Chondrocyte (in vitro differentiated cells): Measurements from ENCODE around the gene TMEM107. TPM values are rescaled to one million over a fixed set of nuclear protein-coding genes. Genes with fewer than 3 reads are reported as not detected.

Experiments
- DNase-seq: peaks from one replicate; pipeline ENCODE4 v3.0.0; 2021; ENCODE audit warnings: mixed read lengths, low spot score
- H3K27ac Mint-ChIP-seq: one replicate; pipeline ENCODE4 v1.8.0; 2021; ENCODE audit warnings: mild to moderate bottlenecking, moderate library complexity, mixed read lengths; ENCODE audit not compliant: unreplicated experiment
- H3K27me3 Mint-ChIP-seq: 2 replicates; pipeline ENCODE4 v1.8.0; 2021; ENCODE audit warnings: low read depth, mixed read lengths
- H3K36me3 Mint-ChIP-seq: 2 replicates; pipeline ENCODE4 v1.8.0; 2021; ENCODE audit warnings: low read depth, mixed read lengths
- H3K4me1 Mint-ChIP-seq: 2 replicates; pipeline ENCODE4 v1.8.0; 2021; ENCODE audit warnings: low read depth, mild to moderate bottlenecking, mixed read lengths
- H3K4me3 Mint-ChIP-seq: one replicate; pipeline ENCODE4 v1.8.0; 2021; ENCODE audit warnings: mild to moderate bottlenecking, moderate library complexity, mixed read lengths; ENCODE audit not compliant: unreplicated experiment
- H3K9me3 Mint-ChIP-seq: 2 replicates; pipeline ENCODE4 v1.8.0; 2021; ENCODE audit warnings: low read depth, mixed read lengths
- total RNA-seq: library from RNA; stranded (reverse); gene quantifications from 3 replicates; pipeline ENCODE4 v1.2.1, GENCODE V29; 2021
- TF ChIP-seq, protein P1 (sequence below): fragments of 200-600 bp; sonication (generic); IDR thresholded peaks from 2 replicates; pipeline ENCODE4 v1.5.0; 2021; ENCODE audit warnings: antibody characterized with exemption, mild to moderate bottlenecking, moderate library complexity

TMEM107 gene
- total RNA-seq, 1 donor from 2014 or later = 7.8 TPM

DNA sequence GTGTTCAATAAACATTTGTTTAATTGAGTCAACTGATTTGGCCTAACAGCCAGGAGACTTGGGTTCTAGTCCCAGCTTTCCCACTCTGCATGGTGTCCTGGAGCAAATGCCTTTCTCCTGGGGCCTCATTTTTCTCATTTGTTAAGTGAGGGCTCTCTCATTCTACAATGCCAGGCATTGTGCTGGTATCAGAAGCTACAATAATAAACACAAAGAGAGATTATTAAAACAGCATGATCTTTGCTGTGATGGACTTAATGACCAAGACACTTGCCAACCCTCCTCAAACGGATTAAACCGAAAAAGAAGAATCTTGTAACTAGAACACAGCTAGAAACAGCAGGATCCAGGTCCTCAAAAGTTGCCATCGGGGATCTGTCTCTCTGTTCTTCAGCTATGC lies 8.7 kb downstream of the TMEM107 start:
- DNase-seq = no peak
- TF ChIP-seq, protein P1, sequence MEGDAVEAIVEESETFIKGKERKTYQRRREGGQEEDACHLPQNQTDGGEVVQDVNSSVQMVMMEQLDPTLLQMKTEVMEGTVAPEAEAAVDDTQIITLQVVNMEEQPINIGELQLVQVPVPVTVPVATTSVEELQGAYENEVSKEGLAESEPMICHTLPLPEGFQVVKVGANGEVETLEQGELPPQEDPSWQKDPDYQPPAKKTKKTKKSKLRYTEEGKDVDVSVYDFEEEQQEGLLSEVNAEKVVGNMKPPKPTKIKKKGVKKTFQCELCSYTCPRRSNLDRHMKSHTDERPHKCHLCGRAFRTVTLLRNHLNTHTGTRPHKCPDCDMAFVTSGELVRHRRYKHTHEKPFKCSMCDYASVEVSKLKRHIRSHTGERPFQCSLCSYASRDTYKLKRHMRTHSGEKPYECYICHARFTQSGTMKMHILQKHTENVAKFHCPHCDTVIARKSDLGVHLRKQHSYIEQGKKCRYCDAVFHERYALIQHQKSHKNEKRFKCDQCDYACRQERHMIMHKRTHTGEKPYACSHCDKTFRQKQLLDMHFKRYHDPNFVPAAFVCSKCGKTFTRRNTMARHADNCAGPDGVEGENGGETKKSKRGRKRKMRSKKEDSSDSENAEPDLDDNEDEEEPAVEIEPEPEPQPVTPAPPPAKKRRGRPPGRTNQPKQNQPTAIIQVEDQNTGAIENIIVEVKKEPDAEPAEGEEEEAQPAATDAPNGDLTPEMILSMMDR = no peak
- H3K9me3 Mint-ChIP-seq = no peaks in the 10 kb centered on the region
- H3K27ac Mint-ChIP-seq = no peak overlapping the region
- peaks cover 25% of the 10 kb centered on the region for H3K4me1 Mint-ChIP-seq
- no peaks in the 10 kb centered on the region for H3K27me3 Mint-ChIP-seq
- H3K4me3 Mint-ChIP-seq = no peak overlapping the region
- no peaks in the 10 kb centered on the region for H3K36me3 Mint-ChIP-seq

DNA sequence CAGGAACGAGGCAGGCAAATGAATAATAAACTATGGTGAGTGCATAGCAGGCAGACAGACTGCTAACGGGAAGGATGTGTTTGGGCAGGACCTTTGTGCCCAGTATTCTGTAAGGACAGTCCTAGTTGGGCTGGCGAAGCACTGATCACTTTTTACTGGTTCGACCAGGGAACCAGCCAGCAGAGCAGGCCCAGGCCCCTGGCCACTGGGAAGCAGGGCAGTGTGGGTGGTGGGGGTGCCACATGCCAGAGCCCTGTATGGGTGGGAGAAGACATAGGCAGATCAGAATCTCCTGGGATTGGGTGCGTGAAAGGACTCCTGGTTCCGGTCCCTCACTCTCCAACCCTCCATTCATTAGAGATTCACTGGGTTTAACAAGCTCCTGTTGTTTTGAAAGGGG lies 9.4 kb downstream of the TMEM107 start:
- no peaks in the 10 kb centered on the region for H3K36me3 Mint-ChIP-seq
- H3K27ac Mint-ChIP-seq = no peak overlapping the region
- no peaks in the 10 kb centered on the region for H3K27me3 Mint-ChIP-seq

DNA sequence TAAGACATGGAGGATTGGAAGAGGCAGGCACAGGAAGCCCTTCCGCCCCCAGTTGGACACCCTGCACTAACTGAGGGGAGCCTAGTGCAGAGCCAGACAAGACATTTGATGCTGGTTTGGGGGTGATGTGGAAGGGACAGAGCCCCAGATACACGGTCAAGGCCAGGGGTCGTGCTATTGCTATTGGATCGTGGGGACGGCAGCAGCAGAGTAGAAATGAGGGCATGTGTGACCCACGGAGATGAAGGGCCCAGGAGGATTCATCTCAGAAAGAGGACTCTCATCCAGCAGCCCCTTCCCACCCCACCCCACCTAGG lies 11.4 kb downstream of the TMEM107 start:
- TF ChIP-seq, protein P1 = no peak
- Mint-ChIP-seq H3K27me3 (no peaks in the 10 kb centered on the region), H3K4me1 (peaks cover 40% of the 10 kb centered on the region), H3K27ac (peak overlapping the region; percentile 99), H3K36me3 (peaks cover 2% of the 10 kb centered on the region), H3K4me3 (no peak overlapping the region), H3K9me3 (no peaks in the 10 kb centered on the region)
- DNase-seq = no peak

More for the DNA sequence above, 9.4 kb downstream of the TMEM107 start:
- Mint-ChIP-seq H3K9me3 (no peaks in the 10 kb centered on the region), H3K4me3 (no peak overlapping the region), H3K4me1 (peaks cover 25% of the 10 kb centered on the region)
- TF ChIP-seq, protein P1 = no peak
- no peak for DNase-seq

DNA sequence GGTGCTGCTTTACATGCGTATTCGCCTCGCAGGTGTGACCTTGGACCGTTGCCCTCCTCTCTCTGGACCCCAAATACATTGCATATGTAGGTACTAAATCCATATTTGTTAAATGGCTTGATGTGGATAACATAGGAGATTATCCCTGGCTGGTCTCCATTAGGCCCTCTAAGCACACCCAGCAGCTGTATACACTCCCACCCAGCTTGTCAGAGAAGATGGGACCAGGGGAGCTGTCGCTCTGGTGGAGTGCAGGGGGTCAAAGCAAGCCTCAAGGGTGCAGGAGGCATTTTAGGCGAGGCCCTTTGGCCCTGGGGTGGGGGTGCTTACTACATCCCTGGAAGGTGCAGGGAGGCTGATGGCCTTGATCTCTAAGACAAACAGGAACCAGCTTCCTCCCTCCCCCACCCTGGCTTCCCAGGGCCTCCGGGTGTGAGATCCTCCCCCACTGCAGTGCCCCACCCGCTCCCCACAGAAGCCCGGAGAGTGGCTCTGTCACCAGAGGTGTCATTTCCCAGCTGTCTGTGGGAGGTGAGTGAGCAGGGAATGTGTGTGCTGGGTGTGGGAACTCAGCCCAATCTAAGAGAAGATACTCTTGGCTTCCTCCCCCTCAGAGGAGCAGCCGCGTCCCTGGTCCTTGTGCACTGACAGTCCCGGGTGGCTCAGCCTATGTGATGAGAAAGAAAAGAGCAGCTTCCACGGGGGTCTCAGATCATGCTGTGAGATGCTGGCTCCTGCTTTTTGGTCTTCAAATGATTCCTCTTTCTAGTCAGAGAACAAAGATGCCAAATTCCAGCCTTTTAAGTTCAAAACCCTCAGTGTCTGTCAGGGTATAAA lies 12.0 kb downstream of the TMEM107 start:
- peaks cover 40% of the 10 kb centered on the region for H3K4me1 Mint-ChIP-seq
- no peaks in the 10 kb centered on the region for H3K9me3 Mint-ChIP-seq
- peaks cover 2% of the 10 kb centered on the region for H3K36me3 Mint-ChIP-seq
- TF ChIP-seq, protein P1 = no peak
- peak overlapping the region; percentile 99 for H3K27ac Mint-ChIP-seq
- peak overlapping the region; percentile 84 for H3K4me3 Mint-ChIP-seq
- DNase-seq = no peak
- no peaks in the 10 kb centered on the region for H3K27me3 Mint-ChIP-seq

DNA sequence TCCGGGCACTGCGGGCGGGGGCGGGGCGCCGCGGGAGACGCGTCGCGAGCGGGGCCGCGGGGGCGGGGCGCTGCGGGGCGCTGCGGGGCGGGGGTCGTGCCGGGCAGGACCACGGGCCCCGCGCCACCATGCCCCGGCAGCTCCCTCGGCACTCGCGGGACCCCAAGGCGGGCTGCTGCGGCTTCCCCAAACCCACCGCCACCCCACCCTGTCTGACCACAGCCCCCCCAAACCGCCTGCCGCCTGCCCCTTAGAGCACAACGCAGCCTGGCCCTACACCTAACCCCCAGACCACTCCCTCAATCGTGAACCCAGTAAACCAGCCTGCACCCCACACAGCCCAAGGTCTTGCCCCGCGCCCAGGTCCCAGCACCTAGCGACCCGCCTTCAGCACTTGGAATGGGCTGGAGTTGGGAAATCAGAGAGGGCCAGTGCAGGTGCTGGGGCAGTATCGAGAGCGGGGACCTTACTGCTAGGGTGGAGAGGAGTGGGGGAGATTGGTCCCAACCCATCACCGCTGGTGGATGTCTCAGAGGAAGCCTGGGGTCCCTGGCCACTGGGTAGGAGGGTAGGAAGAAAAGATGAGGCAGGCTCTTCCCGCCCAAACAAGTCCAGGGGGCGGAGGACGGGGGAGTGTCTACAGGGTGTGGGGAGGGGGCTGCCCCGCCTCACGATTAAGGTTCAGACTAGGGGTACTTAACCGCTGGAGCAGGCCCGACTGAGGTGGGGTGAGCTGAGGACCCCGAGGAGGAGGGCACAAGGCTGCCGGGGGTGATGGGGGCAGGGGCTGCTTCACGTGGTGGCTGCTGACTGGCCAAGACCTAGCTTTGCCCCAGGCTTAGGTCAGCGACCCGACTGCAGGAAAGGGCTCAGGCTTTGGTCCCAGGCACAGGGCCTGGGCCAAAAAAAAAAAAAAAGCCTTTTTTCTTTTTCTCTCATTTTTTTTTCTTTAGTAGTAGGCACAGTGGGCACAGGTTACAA lies 12.9 kb downstream of the TMEM107 start:
- no peak for DNase-seq
- TF ChIP-seq, protein P1 = no peak
- H3K4me1 Mint-ChIP-seq = peaks cover 46% of the 10 kb centered on the region
- H3K36me3 Mint-ChIP-seq = peaks cover 2% of the 10 kb centered on the region
- H3K9me3 Mint-ChIP-seq = no peaks in the 10 kb centered on the region
- peak overlapping the region; percentile 84 for H3K4me3 Mint-ChIP-seq
- H3K27me3 Mint-ChIP-seq = no peaks in the 10 kb centered on the region
- peak overlapping the region; percentile 99 for H3K27ac Mint-ChIP-seq
